GM21576 (cell line): ENCODE data around the gene BHLHE23.

Experiments
- ATAC-seq: cut with Tn5 transposase; IDR thresholded peaks from one replicate; pipeline ENCODE4 v1.9.1; 2021; ENCODE audit warnings: mild to moderate bottlenecking, moderate library complexity; ENCODE audit not compliant: unreplicated experiment

The BHLHE23 gene

DNA sequence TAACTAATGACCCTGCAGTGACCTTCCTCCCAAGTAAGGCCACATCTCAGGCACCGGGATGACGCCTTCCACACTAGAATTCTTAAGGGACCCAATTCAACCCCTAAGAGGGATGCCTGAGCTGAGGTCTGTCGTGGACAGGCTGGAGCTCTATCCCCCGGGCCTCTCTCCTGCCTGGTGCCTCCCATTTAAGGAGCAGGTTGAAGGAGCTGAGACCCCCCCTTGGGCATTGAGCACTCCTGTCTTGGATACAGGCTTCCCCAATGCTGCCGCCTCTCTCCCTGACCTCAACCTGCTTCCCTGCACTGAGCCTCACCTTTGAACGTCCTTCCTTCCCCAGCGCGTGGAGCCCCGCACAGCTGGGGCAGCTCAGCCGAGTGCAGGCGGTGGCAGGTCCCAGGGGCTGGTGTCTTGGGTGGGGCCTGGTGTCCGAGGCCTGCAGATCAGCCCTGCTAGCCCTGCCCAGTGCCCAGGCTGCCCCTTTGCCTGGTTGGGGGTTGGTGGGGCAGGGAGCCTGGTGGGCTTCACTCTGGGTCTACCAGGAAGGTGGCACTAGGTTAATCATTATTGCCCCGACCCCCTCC lies 19.9 kb upstream of the BHLHE23 start:
- no peak for ATAC-seq

DNA sequence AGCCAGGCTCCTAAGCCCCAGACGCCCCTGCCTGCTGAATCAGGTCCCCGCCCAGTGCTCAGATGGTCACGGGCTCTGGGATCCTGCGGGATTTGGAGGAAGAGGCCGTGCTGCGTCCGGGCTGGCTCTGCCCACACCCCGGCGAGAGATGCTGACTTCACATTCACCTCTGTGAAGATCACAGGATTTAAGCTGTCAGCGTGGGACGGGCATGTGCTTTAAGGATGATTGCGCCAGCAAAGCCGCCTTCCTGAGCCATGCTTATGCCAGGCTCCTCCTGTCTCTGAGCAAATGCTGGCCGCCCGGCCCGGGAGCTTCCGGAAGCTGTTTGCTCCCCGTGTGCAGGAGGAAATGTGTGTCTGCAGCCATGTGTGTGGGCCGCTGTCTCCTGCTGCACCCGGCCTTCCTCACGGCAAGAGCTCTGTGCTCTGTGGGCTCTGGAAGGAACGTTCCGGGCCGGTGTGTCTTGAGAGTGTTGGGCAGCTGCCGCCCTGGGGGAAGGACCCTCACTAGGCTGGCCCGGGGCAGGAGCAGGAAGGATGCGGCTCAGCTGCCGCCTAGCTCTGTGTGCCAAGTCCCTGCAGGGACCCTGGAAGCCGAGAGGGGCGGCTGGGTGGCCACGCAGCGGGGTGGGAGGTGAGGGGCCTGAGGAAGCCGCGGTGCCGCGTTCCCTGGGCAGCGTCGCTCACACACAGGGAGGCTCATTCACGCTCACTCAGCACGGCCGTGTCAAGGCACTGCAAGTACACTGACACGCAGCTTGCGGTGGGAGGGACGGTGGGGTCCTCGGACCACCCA lies 19.0 kb upstream of the BHLHE23 start:
- no peak for ATAC-seq

DNA sequence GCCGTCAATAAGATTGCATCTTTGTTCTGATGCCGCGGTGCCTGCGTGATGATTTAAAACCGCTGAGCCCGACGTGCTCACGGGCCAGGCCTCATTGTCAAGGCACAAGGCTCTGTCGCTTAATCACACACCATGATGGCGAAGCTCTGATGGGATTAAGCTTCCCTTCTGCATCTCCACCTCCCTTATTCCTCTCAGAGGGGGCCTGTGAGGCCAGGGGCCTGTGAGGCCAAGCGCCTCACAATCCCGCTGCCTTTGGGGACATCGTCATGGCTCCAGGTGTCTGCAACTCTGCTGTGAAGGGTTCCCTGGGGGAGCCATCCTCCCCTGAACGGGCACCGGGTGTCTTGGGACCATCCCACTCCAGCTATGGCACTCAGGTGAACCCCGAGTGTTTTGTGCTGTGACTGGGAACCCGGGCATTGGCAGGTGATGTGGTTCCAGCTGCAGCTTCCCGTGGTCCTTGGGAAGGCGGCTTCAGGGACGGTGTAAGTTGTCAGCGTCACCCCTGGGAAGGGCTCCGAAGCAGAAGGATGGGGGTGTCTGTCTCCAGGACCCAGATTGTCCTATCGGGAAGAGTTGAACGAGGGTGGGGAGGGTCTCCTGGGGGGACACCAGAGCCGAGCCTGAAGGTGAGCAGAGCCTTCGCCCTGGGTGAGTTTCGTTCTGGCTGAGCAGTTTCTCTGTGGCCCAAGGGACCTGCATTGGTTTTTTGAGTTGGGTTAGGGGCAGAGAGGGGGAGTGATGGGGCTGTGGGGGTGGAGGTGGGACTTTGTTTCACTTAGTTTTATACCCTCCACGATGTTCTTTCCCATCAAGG lies 18.0 kb upstream of the BHLHE23 start:
- ATAC-seq: no peak

DNA sequence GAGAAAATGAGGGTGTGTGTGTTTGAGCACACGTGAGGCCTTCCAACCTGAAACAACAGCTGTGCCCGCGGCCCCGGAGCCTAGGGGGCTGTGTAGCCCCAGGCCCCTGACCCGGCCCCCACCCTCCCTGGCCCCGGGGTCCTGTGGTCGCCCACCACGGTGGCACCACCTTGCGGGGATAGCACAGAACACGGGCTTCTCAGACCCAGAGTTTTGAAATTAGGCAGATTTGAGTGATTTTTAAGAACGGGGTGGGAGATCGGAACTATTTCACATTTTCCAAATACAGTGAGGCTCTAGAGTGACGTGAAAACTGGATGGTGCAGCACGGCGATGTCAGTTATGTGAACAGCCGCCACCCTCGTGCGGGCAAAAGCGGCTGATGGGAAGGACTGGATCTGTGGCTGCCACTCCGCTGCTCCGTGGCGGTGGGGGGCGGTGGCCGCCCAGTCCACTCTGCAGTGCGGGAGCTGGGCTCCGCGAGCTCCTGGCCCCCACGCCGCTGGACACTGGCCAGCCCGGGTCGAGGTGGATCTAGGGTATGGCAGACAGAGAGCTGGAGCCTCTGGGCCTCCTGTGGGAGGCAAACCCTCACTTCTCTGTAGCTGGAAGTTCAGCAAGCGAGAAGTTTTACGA lies 17.3 kb upstream of the BHLHE23 start:
- ATAC-seq: no peak

DNA sequence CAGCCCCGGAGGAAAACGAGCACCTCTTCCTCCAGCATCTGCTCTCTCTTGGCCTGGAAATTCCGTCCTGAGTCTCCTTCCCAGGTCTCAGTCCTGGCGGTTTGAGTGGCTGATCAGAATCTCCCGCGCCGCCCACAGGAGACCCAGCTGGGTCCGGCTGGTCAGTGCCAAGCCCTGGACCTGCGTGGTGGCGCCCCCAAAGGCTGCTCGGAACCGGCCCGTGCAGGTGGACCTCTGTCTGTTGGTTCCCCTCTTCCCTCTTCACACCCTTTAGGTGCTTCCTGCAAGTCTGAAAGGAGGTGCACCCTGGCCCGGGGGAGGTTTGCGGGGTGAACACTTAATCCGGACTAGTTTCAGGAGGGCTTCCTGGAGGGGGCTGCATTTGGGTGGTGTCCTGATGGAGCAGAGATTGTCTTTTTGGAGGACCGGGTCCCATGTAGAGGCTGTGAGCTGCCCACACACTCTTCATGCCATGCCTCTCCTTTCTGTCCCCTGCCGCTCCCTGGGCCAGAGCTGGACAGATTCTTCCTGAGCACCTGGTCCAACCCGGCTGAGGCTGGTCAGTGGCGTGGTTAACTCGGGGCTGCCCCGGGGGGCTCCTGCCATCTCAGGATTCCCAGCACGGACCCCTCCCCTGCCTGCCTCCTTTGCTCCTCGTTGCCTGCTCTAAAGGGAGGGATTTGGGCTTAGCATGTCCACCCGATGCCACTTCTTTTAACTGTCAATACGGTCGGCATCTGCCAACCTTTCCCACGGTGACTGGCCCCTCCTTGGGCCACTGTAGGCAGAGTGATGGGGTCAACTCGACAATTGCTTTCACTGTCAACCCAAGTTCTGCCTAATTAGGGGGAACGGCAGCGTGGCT lies 16.5 kb upstream of the BHLHE23 start:
- ATAC-seq: no peak

DNA sequence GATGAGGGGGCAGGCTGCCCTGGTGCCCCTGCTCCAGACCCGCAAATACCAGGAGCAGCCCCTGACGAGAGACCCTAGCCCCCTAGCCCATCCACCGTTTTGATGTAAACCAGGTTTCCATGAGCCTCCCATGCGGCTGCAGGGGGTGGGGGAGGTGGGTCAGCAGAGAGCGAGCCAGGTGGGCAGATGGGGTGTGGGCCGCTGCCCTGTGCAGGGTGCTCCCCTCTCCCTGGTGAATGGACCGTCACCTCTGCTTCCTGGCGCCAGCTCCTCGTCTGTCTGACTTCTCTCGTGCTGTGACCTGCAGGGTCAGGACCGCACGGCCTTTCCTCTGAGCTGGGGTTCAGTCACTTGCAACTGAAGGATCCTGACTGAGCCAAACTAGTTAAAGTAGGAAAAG lies 15.7 kb upstream of the BHLHE23 start:
- ATAC-seq: no peak

DNA sequence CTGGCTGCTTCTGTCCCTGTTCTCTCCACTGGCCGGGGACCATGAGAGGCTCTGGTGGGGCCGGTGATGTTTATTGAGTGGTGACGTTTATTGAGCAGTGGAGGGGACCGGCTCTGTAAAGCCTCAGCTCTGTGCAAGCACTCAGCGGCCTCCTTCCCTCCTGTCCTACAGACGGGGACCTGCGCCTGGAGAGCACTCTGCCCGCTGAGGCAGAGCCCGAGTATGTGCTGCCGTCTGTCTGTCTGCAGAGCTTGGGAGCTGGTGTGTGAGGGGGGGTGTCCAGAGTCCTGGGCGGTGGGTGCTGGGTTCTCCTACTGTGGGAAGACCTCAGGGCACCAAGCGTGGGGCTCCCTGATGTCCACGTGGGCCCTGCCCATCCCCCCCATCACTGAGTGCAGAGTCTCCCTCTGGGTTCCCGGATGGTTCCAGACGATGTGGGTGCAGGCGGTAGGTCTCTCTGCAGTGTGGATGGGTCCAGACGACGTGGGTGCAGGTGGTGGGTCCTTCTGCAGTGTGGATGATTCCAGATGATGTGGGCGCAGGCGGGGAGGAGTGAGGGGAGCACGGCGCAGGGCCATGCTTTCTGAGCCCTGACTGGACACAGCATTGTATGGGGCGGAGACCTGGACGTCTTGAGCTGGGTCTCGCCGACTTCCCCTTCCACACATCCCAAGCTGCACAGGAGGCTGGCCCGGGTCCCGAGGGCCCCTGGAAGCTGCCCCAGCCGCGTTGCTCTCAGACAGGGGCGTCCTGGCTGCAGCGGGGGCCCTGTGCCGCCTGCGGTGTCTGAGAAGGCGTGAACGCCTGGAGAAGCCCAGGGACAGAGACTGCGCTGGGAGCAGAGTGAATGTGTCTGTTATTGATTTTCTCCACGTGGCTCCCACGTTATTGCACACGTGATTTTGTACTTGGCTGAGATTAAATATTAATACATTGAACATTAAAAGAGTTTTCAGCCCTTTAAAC lies 14.9 kb upstream of the BHLHE23 start:
- ATAC-seq: no peak

DNA sequence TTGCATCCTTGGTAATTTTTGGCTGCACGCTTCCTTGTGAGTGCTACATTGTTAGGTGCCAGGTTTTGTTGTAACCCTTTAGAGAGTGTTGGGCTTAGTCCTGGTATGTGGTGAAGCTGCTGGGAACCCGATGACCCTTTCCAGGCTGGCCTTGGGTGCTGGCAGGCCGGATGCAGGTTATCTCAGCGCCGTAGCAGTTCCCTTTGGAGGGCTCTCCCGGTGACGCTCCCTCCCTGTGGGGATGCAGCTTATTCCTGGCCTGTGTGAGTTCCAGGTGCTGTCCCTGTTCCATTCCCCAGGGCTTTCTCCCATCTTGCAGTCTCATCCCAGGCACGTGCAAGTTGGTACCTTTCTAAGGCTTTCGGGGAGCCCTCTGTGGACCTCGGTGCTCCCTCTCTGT lies 13.9 kb upstream of the BHLHE23 start:
- ATAC-seq: no peak

DNA sequence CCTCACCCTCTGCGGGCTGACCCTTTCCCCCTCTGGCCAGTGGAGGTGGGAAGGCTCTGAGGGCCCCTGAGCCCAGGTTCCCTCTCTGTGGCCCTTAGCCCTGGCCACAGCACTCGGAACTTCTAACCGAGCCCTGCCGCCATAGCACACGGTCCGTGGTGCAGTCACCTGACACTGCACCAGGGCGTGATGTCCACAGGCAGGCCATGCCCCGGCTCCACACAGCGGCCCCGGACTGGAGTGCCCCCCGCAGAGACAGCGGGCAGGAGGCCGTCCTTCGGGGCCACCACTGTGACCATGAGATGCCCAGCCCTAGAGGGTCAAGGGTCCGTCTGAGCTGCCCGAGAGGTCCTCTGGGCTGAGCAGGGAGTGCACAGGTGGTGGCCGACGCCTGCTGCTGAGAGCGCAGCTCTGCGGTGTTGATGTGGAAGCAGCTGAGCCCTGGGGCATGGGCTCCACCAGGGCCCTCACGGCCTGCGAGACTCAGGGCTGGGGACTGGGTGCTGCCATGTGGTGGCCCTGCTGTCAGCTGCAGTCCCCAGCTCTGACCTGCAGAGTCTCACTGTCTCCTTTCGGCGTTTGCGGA lies 11.2 kb upstream of the BHLHE23 start:
- no peak for ATAC-seq

DNA sequence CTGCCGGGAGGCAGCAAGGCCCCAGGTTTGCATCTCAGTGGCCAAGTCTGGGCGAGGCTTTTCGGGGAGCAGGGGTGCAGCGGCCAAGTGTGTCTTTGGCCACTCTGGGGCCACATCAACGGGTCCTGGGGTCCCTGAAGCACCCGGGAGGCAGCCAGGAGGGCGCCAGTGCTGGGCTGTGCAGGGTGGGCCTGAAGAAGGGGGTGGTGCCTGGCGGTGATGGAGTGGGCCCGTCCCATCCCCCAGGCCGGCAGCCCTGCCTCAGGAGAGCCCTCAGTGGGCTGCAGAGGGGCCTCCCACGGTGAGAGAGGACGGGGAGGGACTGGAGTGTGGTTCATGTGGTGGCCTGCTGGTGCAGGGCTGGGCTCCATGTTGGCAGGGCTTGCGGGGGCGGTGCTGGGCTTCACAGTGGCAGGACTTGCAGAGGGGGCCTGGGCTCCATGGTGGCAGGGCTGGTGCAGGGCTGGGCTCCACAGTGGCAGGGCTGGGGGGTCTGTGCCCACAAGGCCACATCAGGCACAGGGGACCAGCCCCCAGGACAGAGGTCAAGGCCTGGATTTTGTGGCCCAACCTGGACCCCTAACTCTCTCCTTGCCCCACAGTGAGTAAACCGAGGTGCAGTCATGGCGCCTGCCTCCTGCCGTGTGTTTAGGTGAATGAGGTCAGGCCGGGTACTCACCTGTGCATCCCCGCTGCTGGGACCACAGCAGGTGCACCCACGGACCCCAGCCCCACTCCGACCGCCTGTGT lies 10.5 kb upstream of the BHLHE23 start:
- no peak for ATAC-seq

DNA sequence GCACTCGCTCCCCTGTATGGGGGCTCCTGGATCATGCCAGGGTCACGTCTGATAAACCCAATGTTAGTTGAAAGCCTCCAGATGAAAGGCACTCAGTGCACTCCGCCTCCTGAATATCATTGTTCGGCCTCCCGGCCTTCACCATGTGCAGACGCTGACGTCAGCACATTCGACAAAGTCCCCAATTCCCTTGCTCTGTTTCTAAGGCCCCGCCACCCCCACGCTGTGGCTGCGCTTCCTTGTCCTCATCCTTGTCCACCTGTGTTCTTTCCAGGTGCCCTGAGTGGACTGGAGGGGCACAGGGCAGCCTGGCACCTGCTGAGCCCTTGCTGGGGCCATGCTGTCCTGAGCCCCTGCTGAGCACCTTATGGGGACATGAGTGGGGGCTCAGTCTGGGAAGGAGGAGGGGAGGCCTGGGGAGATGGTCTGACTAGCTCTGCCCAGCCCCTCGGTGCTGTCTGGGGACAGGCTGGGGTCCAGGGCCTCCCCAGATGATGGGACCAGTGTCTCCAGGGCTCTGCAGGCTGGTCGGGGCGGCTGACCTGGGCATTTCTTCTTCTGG lies 9.8 kb upstream of the BHLHE23 start:
- ATAC-seq: no peak

DNA sequence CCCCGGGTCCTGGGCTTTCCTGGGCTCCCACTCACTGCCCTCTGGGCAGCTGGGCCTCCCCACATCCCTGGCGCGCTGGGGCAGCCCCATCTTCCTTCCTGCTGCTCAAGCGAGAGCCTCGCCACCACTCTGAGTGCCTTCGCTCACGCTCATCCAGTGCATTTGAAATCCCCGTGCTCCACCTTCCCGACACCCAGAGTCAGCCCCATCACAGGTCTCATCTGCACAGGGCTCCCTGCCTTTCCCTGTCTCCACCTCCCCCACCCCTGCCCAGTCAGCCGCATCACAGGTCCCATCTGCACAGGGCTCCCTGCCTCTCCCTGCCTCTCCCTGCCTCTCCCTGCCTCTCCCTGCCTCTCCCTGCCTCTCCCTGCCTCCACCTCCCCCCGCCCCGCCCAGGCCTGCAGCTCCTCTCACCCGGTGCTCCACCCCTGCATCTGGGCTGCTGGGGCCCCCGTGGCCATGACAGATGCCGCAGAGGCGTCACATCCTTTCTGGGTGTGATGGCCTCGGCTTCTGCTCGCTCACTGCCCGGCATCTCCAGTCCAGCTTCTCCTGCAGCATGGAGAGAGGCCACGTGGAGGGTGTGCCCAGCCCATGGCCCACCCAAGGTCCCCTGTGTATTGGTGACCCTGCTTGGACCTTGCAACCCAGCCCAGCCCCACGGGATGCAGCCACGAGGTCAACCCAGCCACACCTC lies 9.0 kb upstream of the BHLHE23 start:
- no peak for ATAC-seq

DNA sequence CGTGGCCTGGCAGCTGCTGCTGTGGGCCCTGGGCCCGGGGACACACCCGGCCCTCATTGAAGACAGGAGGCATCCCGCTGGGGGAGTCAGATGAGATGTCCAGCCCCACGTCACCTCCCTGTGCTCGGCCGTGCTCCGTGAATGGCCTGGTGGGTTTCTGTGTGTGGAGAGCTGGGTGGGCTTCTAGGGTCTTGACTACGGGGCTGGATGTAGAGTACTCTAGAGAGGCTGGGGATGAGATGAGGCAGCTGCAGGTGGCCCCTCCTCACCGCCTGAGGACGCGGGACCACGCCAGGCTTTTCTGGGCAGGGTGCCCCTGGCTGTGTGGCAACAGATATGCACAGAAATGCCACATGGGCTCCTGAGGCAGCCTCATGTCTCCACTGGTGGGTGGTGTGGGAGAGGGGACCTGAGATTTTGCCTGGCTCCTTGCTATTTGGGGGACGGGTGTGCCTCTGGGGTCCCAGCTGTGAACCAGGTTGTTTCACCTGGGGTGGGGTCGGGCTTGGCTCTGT lies 8.4 kb upstream of the BHLHE23 start:
- ATAC-seq: no peak

DNA sequence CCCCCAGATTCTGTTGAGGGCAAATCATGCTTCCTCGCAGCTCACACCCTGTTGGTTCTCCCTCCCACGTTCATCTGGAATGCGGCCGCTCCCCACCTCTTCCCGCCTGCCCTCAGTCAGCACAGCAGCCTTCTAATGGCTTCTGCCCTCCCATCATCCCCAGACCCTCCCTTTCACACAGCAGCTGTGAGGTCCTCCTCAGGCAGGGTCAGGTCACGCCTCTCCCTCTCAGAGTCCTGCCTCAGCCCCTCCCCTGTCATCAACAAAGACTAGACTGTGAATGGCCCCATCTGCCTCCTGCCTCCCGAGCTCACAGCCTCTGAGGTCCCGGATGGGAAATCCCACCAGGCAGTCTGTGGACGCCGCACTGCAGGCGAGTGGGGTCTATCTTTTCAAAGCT lies 7.9 kb upstream of the BHLHE23 start:
- ATAC-seq: no peak

DNA sequence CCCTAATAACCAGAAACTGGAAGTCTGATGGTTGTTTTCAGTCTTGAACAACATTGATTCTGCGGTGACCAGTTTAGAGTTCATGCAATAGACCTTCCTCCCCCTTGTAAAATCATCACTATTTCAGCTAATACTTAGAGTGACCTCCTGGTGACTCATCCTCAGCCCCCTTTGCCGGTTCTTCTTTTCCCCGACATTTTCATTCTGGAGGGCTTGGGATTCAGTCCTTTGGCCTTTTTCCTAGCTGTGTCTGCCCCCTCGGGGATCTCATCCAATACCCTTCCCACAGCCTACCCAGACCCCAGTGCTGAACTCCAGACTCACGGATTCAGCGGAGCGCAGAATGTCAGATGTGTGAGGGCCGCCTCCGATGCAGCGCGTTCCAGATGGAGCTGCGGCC lies 7.5 kb upstream of the BHLHE23 start:
- ATAC-seq: no peak

DNA sequence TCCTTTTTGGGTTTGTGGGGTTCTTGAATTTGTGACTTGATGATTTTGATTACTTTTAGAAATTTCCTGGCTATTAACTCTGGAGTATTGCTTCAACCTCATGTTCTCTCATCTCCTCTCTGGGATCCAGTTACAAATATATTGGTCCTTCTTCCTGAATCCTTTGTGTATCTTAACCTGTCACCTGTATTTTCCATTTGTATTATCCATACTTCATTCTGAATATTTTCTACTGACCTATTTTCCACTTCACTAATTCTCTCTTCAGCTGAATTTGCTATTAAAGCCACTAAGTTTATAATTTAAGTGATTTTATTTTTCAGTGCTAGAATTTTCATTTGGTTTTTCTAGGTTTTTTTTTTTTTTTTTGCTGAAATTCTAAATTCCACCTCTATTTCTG lies 6.4 kb upstream of the BHLHE23 start:
- ATAC-seq: no peak

DNA sequence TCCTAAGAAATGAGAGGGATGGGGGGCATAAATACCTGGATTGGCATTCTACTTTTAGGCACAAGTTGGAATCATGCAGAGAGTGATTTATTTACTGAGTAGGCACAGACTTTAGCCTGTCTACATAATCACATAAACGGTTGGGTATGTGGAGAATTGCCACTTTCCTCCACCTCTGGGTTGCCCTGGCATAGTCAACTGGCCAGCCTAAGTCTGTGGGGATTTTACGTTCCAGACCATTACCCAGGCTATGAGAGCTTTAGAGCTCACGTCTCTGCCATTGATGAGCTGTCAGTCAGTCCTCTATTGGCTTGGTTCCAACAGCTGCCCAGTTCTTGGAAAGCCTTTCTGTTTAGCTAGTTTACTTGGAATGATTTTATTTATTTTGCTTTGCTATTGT lies 5.0 kb upstream of the BHLHE23 start:
- no peak for ATAC-seq
